B cell (primary cell): Measurements from ENCODE around the gene EXT2. TPM values are rescaled to one million over a fixed set of nuclear protein-coding genes. Genes with fewer than 3 reads are reported as not detected.

Experiments
- ATAC-seq: fragments of 200-7000 bp; cut with Tn5 transposase; one replicate; pipeline ENCODE4 v1.10.0; 2021; ENCODE audit warnings: low read depth, mild to moderate bottlenecking, moderate number of reproducible peaks, moderate library complexity
- CTCF ChIA-PET: fragments of 350-600 bp; sonication (Branson Sonifier 250); formaldehyde crosslinking; loops from one replicate; lab custom pipeline; 2021; ENCODE audit warnings: antibody characterized with exemption, inconsistent platforms; lab: Charles Lee
- POLR2A ChIA-PET: fragments of 350-600 bp; sonication (Branson Sonifier 250); formaldehyde crosslinking; loops from one replicate; lab custom pipeline; 2021; ENCODE audit warnings: antibody characterized with exemption; lab: Charles Lee
- DNase-seq: peaks from one replicate; pipeline ENCODE4 v3.0.0; 2013
- H2AFZ ChIP-seq: 2 replicates; pipeline ENCODE4 v1.6.1; 2012; ENCODE audit warnings: mild to moderate bottlenecking, low read depth, low read length; ENCODE audit not compliant: insufficient read depth, poor library complexity, severe bottlenecking
- H3K27ac ChIP-seq, 2 donors: 1 replicate in 1 of 2; 2 replicates in 1 of 2; pipeline ENCODE4 v1.5.1; 2012 to 2013; ENCODE audit warnings: low read length in 2 of 2, mild to moderate bottlenecking in 2 of 2, moderate library complexity in 1 of 2
- H3K27me3 ChIP-seq, 4 experiments: fragments of 200-600 bp in 1 of 4; sonication (generic) in 1 of 4; replicated peaks in 1 of 4; 1 replicate in 2 of 4; 2 replicates in 2 of 4; pipeline versions ENCODE4 v1.6.1 to v1.7.0; 2013 to 2016; ENCODE audit warnings: low read length in 3 of 4, mild to moderate bottlenecking in 2 of 4, mixed read lengths in 1 of 4, moderate library complexity in 1 of 4; ENCODE audit not compliant: insufficient read depth in 4 of 4, control insufficient read depth in 3 of 4; ENCODE audit errors: control extremely low read depth in 1 of 4
- H3K36me3 ChIP-seq, 2 experiments: replicated peaks in 1 of 2; 1 replicate in 1 of 2; 2 replicates in 1 of 2; pipeline versions ENCODE4 v1.6.1 to v1.7.1; 2013; ENCODE audit warnings: low read length in 1 of 2; ENCODE audit not compliant: insufficient read depth in 2 of 2, control insufficient read depth in 1 of 2; ENCODE audit errors: control extremely low read depth in 1 of 2, extremely low read depth in 1 of 2
- H3K4me1 ChIP-seq, 2 donors: fragments of 200-600 bp in 1 of 2; sonication (generic) in 1 of 2; 1 replicate in 1 of 2; 2 replicates in 1 of 2; pipeline versions ENCODE4 v1.5.1 to v1.6.1; 2013 to 2017; ENCODE audit warnings: low read length in 2 of 2; ENCODE audit not compliant: control insufficient read depth in 2 of 2, insufficient read depth in 2 of 2
- H3K4me2 ChIP-seq: replicated peaks from 2 replicates; pipeline ENCODE3; 2012; ENCODE audit warnings: mild to moderate bottlenecking, low read depth, low read length; ENCODE audit not compliant: poor library complexity, severe bottlenecking
- H3K4me3 ChIP-seq, 5 experiments: fragments of 200-600 bp in 1 of 5; sonication (generic) in 1 of 5; 1 replicate in 3 of 5; 2 replicates in 2 of 5; pipeline versions ENCODE4 v1.5.1 to v1.7.0; 2011 to 2016; ENCODE audit warnings: low read length in 4 of 5, mild to moderate bottlenecking in 4 of 5, low read depth in 2 of 5, control low read depth in 1 of 5, moderate library complexity in 1 of 5; ENCODE audit not compliant: insufficient read depth in 1 of 5; ENCODE audit errors: control extremely low read depth in 1 of 5, extremely low read depth in 1 of 5
- H3K79me2 ChIP-seq: fragments of 200-600 bp; sonication (generic); one replicate; pipeline ENCODE4 v1.6.0; 2016; ENCODE audit warnings: low read length; ENCODE audit not compliant: control insufficient read depth, insufficient read depth
- H3K9ac ChIP-seq: fragments of 200-600 bp; sonication (generic); 2 replicates; pipeline ENCODE4 v1.6.1; 2017; ENCODE audit warnings: mild to moderate bottlenecking, low read length, moderate library complexity
- H3K9me3 ChIP-seq, 3 donors: one replicate each; pipeline versions ENCODE4 v1.6.1 to v1.7.1; 2013; ENCODE audit warnings: low read length in 2 of 3; ENCODE audit not compliant: control insufficient read depth in 2 of 3, insufficient read depth in 1 of 3; ENCODE audit errors: control extremely low read depth in 1 of 3
- H4K20me1 ChIP-seq: 2 replicates; pipeline ENCODE4 v1.6.0; 2012; ENCODE audit warnings: mild to moderate bottlenecking, low read length; ENCODE audit not compliant: insufficient read depth, control insufficient read depth, poor library complexity, severe bottlenecking
- H3K27ac Mint-ChIP-seq: one replicate; pipeline ENCODE4 v1.8.0; 2021; ENCODE audit warnings: mixed read lengths
- H3K27me3 Mint-ChIP-seq: one replicate; pipeline ENCODE4 v1.8.0; 2021; ENCODE audit warnings: mixed read lengths
- H3K4me1 Mint-ChIP-seq: one replicate; pipeline ENCODE4 v1.8.0; 2021; ENCODE audit warnings: mixed read lengths
- H3K4me3 Mint-ChIP-seq: one replicate; pipeline ENCODE4 v1.8.0; 2021; ENCODE audit warnings: mixed read lengths
- H3K9me3 Mint-ChIP-seq: one replicate; pipeline ENCODE4 v1.8.0; 2022; ENCODE audit warnings: mixed read lengths; ENCODE audit not compliant: insufficient read depth
- EZH2 ChIP-seq: IDR thresholded peaks from 2 replicates; pipeline ENCODE4 v1.6.1; 2012; ENCODE audit warnings: borderline replicate concordance, low read depth, mild to moderate bottlenecking, moderate library complexity, low read length; ENCODE audit not compliant: insufficient read depth, poor library complexity, severe bottlenecking
- WGBS: methylation state at CpG from one replicate; pipeline ENCODE4 v1.1.5; 2013; ENCODE audit warnings: missing lambda C conversion rate; ENCODE audit not compliant: insufficient coverage; 5-methylcytosine and 5-hydroxymethylcytosine counted together
- intact Hi-C: fragments of 100-400 bp; cut with micrococcal nuclease; formaldehyde crosslinking; loops from one replicate; pipeline ENCODE4 v1.10.0; 2022
- polyA plus RNA-seq: library from polyadenylated mRNA; depleted of rRNA; stranded (reverse); fragments of >200 nt; gene quantifications from 2 replicates; pipeline ENCODE4 v1.2.3, GENCODE V29; 2012
- total RNA-seq, 2 donors: library from RNA; stranded (reverse); fragments of 120-200 nt in 1 of 2; gene quantifications; 1 replicate in 1 of 2; 2 replicates in 1 of 2; pipeline versions ENCODE4 v1.2.3 to v1.2.4, GENCODE V29; 2013 to 2022
- TF ChIP-seq, protein P1 (sequence below): fragments of 200-600 bp; IDR thresholded peaks from one replicate; pipeline ENCODE4 v1.8.0; 2022; ENCODE audit warnings: antibody characterized with exemption, mild to moderate bottlenecking

Gene EXT2
- total and polyA plus RNA-seq, 2 donors (not counting 1 experiment from before 2014, with no cell fraction given): 11.0 to 27.8 TPM

DNA sequence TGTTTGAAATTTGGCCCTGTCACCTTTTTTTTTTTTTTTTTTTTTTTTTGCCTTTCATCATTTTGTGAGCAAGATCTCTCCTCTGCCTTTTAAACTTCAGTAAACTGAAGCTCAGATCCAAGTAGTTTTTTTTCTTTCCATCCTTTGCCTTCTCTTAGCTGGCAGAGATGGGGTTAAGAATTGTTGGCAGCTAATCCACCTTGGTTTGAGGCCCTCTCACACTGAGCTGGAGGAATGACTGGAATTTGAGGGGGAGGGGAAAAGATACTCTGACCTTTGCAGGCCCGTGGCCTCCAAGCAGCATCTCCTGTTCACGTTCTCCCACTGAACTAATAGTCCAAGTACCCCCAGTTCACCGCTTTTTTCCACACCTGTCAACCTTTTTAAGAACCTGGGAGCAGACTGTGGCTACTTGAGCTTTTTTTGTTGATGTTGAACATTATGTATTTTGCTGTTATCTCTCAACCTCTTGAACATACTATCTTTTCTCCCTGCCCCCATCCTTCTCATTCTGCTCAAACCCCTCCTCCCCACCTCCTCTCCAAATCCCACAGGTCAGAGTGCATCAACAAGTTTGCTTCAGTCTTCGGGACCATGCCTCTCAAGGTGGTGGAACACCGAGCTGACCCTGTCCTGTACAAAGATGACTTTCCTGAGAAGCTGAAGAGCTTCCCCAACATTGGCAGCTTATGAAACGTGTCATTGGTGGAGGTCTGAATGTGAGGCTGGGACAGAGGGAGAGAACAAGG, 148.3 kb downstream of the EXT2 start:
- no peak for ATAC-seq
- ChIA-PET CTCF (no interaction called here), POLR2A (no interaction called here)
- Histone ChIP-seq H4K20me1 (no peaks in the 10 kb centered on the region), H3K36me3 (peaks cover 0 to 7% of the 10 kb centered on the region in 2 experiments), H3K4me2 (no peak overlapping the region), H3K4me3 (no peak overlapping the region), H3K79me2 (no peaks in the 10 kb centered on the region), H3K27me3 (no peaks in the 10 kb centered on the region), H3K9ac (no peak overlapping the region), H3K9me3 (no peaks in the 10 kb centered on the region), H3K27ac (no peak overlapping the region), H2AFZ (no peak overlapping the region), H3K4me1 (no peaks in the 10 kb centered on the region)
- no peaks in the 10 kb centered on the region for H3K4me1 Mint-ChIP-seq
- H3K27me3 Mint-ChIP-seq: no peaks in the 10 kb centered on the region
- intact Hi-C loops: no loop called here
- H3K4me3 Mint-ChIP-seq: no peak overlapping the region
- WGBS: 100% methylated on average over 2 of the region's 6 CpGs
- no peak for TF ChIP-seq EZH2
- TF ChIP-seq, protein P1, sequence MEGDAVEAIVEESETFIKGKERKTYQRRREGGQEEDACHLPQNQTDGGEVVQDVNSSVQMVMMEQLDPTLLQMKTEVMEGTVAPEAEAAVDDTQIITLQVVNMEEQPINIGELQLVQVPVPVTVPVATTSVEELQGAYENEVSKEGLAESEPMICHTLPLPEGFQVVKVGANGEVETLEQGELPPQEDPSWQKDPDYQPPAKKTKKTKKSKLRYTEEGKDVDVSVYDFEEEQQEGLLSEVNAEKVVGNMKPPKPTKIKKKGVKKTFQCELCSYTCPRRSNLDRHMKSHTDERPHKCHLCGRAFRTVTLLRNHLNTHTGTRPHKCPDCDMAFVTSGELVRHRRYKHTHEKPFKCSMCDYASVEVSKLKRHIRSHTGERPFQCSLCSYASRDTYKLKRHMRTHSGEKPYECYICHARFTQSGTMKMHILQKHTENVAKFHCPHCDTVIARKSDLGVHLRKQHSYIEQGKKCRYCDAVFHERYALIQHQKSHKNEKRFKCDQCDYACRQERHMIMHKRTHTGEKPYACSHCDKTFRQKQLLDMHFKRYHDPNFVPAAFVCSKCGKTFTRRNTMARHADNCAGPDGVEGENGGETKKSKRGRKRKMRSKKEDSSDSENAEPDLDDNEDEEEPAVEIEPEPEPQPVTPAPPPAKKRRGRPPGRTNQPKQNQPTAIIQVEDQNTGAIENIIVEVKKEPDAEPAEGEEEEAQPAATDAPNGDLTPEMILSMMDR: no peak
- no peaks in the 10 kb centered on the region for H3K9me3 Mint-ChIP-seq
- DNase-seq: no peak
- H3K27ac Mint-ChIP-seq: no peak overlapping the region

DNA sequence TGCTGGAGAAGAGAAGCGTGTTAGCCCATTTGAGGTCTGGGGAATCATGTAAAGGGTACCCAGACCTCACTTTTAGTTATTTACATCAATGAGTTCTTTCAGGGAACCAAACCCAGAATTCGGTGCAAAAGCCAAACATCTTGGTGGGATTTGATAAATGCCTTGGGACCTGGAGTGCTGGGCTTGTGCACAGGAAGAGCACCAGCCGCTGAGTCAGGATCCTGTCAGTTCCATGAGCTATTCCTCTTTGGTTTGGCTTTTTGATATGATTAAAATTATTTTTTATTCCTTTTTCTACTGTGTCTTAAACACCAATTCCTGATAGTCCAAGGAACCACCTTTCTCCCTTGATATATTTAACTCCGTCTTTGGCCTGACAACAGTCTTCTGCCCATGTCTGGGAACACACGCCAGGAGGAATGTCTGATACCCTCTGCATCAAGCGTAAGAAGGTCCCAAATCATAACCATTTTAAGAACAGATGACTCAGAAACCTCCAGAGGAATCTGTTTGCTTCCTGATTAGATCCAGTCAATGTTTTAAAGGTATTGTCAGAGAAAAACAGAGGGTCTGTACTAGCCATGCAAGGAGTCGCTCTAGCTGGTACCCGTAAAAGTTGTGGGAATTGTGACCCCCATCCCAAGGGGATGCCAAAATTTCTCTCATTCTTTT, 149.3 kb downstream of the EXT2 start:
- POLR2A ChIA-PET: no interaction called here
- CTCF ChIA-PET: no interaction called here

More for the DNA sequence above, 149.3 kb downstream of the EXT2 start:
- Histone ChIP-seq H3K27me3 (no peaks in the 10 kb centered on the region), H3K36me3 (peaks cover 0 to 7% of the 10 kb centered on the region in 2 experiments), H3K79me2 (no peaks in the 10 kb centered on the region), H4K20me1 (no peaks in the 10 kb centered on the region), H3K9ac (no peak overlapping the region), H3K4me1 (no peaks in the 10 kb centered on the region), H3K9me3 (no peaks in the 10 kb centered on the region), H2AFZ (no peak overlapping the region), H3K4me2 (no peak overlapping the region), H3K4me3 (no peak overlapping the region), H3K27ac (no peak overlapping the region)
- DNase-seq (no peak), ATAC-seq (no peak)
- H3K4me3 Mint-ChIP-seq: no peak overlapping the region
- no peaks in the 10 kb centered on the region for H3K9me3 Mint-ChIP-seq
- TF ChIP-seq EZH2: no peak
- TF ChIP-seq, protein P1: no peak
- no peak overlapping the region for H3K27ac Mint-ChIP-seq
- intact Hi-C loops: no loop called here
- WGBS: 100% methylated on average over 2 of the region's 8 CpGs
- H3K27me3 Mint-ChIP-seq: no peaks in the 10 kb centered on the region
- H3K4me1 Mint-ChIP-seq: no peaks in the 10 kb centered on the region
